Naive thymus-derived CD4-positive, alpha-beta T cell (primary cell): Measurements from ENCODE around the gene BCAS3. TPM values are rescaled to one million over a fixed set of nuclear protein-coding genes. Genes with fewer than 3 reads are reported as not detected.
"Not testable (repeated sequence)": the region's sequence is repeated elsewhere in the genome, so short reads cannot be mapped to it uniquely, and the experiment has no call there.

Source experiments
- ATAC-seq: fragments of 150-1000 bp; cut with Tn5 transposase; 2 replicates; pipeline ENCODE4 v1.10.0; 2021; ENCODE audit warnings: mild to moderate bottlenecking, moderate library complexity
- CTCF ChIA-PET: fragments of 350-600 bp; sonication (Branson Sonifier 250); formaldehyde crosslinking; loops from one replicate; lab custom pipeline; 2021; ENCODE audit warnings: antibody characterized with exemption; lab: Charles Lee
- POLR2A ChIA-PET: fragments of 350-600 bp; sonication (Branson Sonifier 250); formaldehyde crosslinking; loops from one replicate; lab custom pipeline; 2021; ENCODE audit warnings: antibody characterized with exemption, inconsistent platforms; lab: Charles Lee
- DNase-seq, 9 donors: peaks; one replicate each; pipeline versions ENCODE4 v3.0.0 to v3.0.0-alpha.2; 2020 to 2022; ENCODE audit warnings: mixed read lengths in 1 of 9
- H3K27ac ChIP-seq: one replicate; pipeline ENCODE4 v1.7.0; 2013; ENCODE audit warnings: mild to moderate bottlenecking, low read depth, low read length, moderate library complexity
- H3K27me3 ChIP-seq, 2 donors: one replicate each; pipeline ENCODE4 v1.7.0; 2013; ENCODE audit warnings: low read length in 2 of 2, mild to moderate bottlenecking in 2 of 2, moderate library complexity in 2 of 2; ENCODE audit not compliant: control insufficient read depth in 2 of 2, insufficient read depth in 2 of 2
- H3K36me3 ChIP-seq, 3 experiments: 1 replicate in 2 of 3; 2 replicates in 1 of 3; pipeline ENCODE4 v1.7.0; 2013; ENCODE audit warnings: low read length in 3 of 3, mild to moderate bottlenecking in 3 of 3, moderate library complexity in 1 of 3; ENCODE audit not compliant: insufficient read depth in 3 of 3, control insufficient read depth in 2 of 3
- H3K4me1 ChIP-seq, 2 donors: one replicate each; pipeline ENCODE4 v1.7.0; 2013; ENCODE audit warnings: low read length in 2 of 2, mild to moderate bottlenecking in 2 of 2, moderate library complexity in 1 of 2; ENCODE audit not compliant: control insufficient read depth in 2 of 2, insufficient read depth in 2 of 2
- H3K4me3 ChIP-seq: 2 replicates; pipeline ENCODE4 v1.7.0; 2013; ENCODE audit warnings: mild to moderate bottlenecking, low read length
- H3K9me3 ChIP-seq, 3 experiments: 1 replicate in 2 of 3; 2 replicates in 1 of 3; pipeline ENCODE4 v1.7.0; 2013; ENCODE audit warnings: low read length in 3 of 3; ENCODE audit not compliant: control insufficient read depth in 2 of 3
- H3K27ac Mint-ChIP-seq, 9 donors: one replicate each; pipeline ENCODE4 v1.8.0; 2020 to 2022; ENCODE audit warnings: mixed read lengths in 9 of 9, mild to moderate bottlenecking in 8 of 9, moderate library complexity in 5 of 9, inconsistent platforms in 2 of 9
- H3K27me3 Mint-ChIP-seq, 5 donors: one replicate each; pipeline ENCODE4 v1.8.0; 2021 to 2022; ENCODE audit warnings: mixed read lengths in 5 of 5, mild to moderate bottlenecking in 1 of 5
- H3K36me3 Mint-ChIP-seq, 5 donors: one replicate each; pipeline ENCODE4 v1.8.0; 2020 to 2022; ENCODE audit warnings: mixed read lengths in 5 of 5, mild to moderate bottlenecking in 3 of 5, inconsistent platforms in 1 of 5
- H3K4me1 Mint-ChIP-seq, 7 donors: one replicate each; pipeline ENCODE4 v1.8.0; 2020 to 2022; ENCODE audit warnings: mixed read lengths in 7 of 7, mild to moderate bottlenecking in 3 of 7, inconsistent platforms in 1 of 7
- H3K4me3 Mint-ChIP-seq, 10 donors: one replicate each; pipeline ENCODE4 v1.8.0; 2020 to 2022; ENCODE audit warnings: mild to moderate bottlenecking in 10 of 10, mixed read lengths in 10 of 10, moderate library complexity in 6 of 10, inconsistent platforms in 2 of 10
- H3K9me3 Mint-ChIP-seq, 11 donors: one replicate each; pipeline ENCODE4 v1.8.0; 2020 to 2022; ENCODE audit warnings: mixed read lengths in 11 of 11, mild to moderate bottlenecking in 4 of 11, inconsistent platforms in 1 of 11, moderate library complexity in 1 of 11
- intact Hi-C, 2 donors: fragments of 100-400 bp; cut with micrococcal nuclease; formaldehyde crosslinking; loops; one replicate each; pipeline ENCODE4 v1.15.1; 2023
- polyA plus RNA-seq, 2 donors: library from polyadenylated mRNA; unstranded; fragments of 300-500 nt; fragmentation: Illumina TruSeq; gene quantifications; one replicate each; pipeline ENCODE4 v1.2.3, GENCODE V29; 2021
- total RNA-seq, 6 experiments: library from RNA in 5 of 6; stranded (reverse) in 5 of 6; gene quantifications; 1 replicate in 5 of 6; 2 replicates in 1 of 6; pipeline ENCODE4 v1.2.3 and lab custom pipeline; 2021 to 2026

Gene BCAS3
- total and polyA plus RNA-seq, 7 experiments from 2014 or later: 18.4 to 57.8 (median 37.5) TPM

- intact Hi-C loops: no loop called here
- POLR2A ChIA-PET: no interaction called here
- Mint-ChIP-seq H3K4me1 (peaks cover 10 to 35% (median 14%) of the 10 kb centered on the region in 7 donors), H3K4me3 (no peak overlapping the region), H3K27me3 (peaks cover 0 to 10% (median 0%) of the 10 kb centered on the region in 5 donors), H3K36me3 (peaks cover 0 to 24% (median 8%) of the 10 kb centered on the region in 5 donors), H3K9me3 (peaks cover 0 to 9% (median 0%) of the 10 kb centered on the region in 11 donors), H3K27ac (no peak overlapping the region)
- CTCF ChIA-PET: no interaction called here
- DNase-seq: no peak
- no peaks in the 10 kb centered on the region for H3K9me3 ChIP-seq
- no peaks in the 10 kb centered on the region for H3K27me3 ChIP-seq
- no peak overlapping the region for H3K27ac ChIP-seq
- peaks cover 0 to 13% of the 10 kb centered on the region in 2 donors for H3K4me1 ChIP-seq
- no peaks in the 10 kb centered on the region for H3K36me3 ChIP-seq
- H3K4me3 ChIP-seq: no peak overlapping the region
- no peak for ATAC-seq
Observed at GRCh38 chr17:60862482-60862881, 184.8 kb downstream of the BCAS3 start.

- Histone ChIP-seq H3K36me3 (no peaks in the 10 kb centered on the region), H3K4me3 (no peak overlapping the region), H3K27me3 (no peaks in the 10 kb centered on the region), H3K4me1 (peaks cover 0 to 13% of the 10 kb centered on the region in 2 donors), H3K27ac (no peak overlapping the region), H3K9me3 (no peaks in the 10 kb centered on the region)
- POLR2A ChIA-PET: no interaction called here
- H3K9me3 Mint-ChIP-seq: peaks cover 0 to 9% (median 0%) of the 10 kb centered on the region in 11 donors
- DNase-seq: no peak
- peaks cover 10 to 35% (median 12%) of the 10 kb centered on the region in 7 donors for H3K4me1 Mint-ChIP-seq
- peak overlapping the region in 2 of 10 donors; percentile 5 to 39 for H3K4me3 Mint-ChIP-seq
- H3K27me3 Mint-ChIP-seq: peaks cover 0 to 6% (median 0%) of the 10 kb centered on the region in 5 donors
- intact Hi-C loops: no loop called here
- H3K36me3 Mint-ChIP-seq: peaks cover 0 to 23% (median 13%) of the 10 kb centered on the region in 5 donors
- H3K27ac Mint-ChIP-seq: peak overlapping the region in 1 of 9 donors; percentile 41
- CTCF ChIA-PET: no interaction called here
- ATAC-seq: no peak
Observed at GRCh38 chr17:60863892-60864707, 186.4 kb downstream of the BCAS3 start.

GRCh38 chr17:60864708-60865005 is 187.0 kb downstream of the BCAS3 start:
- H3K4me1 Mint-ChIP-seq: peaks cover 10 to 35% (median 12%) of the 10 kb centered on the region in 7 donors
- Histone ChIP-seq H3K4me1 (peaks cover 0 to 13% of the 10 kb centered on the region in 2 donors), H3K9me3 (no peaks in the 10 kb centered on the region), H3K4me3 (no peak overlapping the region), H3K27me3 (no peaks in the 10 kb centered on the region), H3K27ac (no peak overlapping the region), H3K36me3 (no peaks in the 10 kb centered on the region)
- intact Hi-C loops: no loop called here
- H3K9me3 Mint-ChIP-seq: peaks cover 0 to 9% (median 0%) of the 10 kb centered on the region in 11 donors
- H3K4me3 Mint-ChIP-seq: no peak overlapping the region
- DNase-seq (no peak), ATAC-seq (no peak)
- no peak overlapping the region for H3K27ac Mint-ChIP-seq
- ChIA-PET CTCF (no interaction called here), POLR2A (no interaction called here)
- H3K36me3 Mint-ChIP-seq: peaks cover 0 to 27% (median 16%) of the 10 kb centered on the region in 5 donors
- H3K27me3 Mint-ChIP-seq: peaks cover 0 to 4% (median 0%) of the 10 kb centered on the region in 5 donors

- no peak for ATAC-seq
- H3K36me3 ChIP-seq: no peaks in the 10 kb centered on the region
- peaks cover 0 to 21% (median 0%) of the 10 kb centered on the region in 5 donors for H3K27me3 Mint-ChIP-seq
- intact Hi-C loops: no loop called here
- H3K36me3 Mint-ChIP-seq: peaks cover 0 to 30% (median 11%) of the 10 kb centered on the region in 5 donors
- no peak for DNase-seq
- ChIA-PET CTCF (no interaction called here), POLR2A (no interaction called here)
- no peaks in the 10 kb centered on the region for H3K4me1 ChIP-seq
- no peaks in the 10 kb centered on the region for H3K9me3 Mint-ChIP-seq
- no peaks in the 10 kb centered on the region for H3K9me3 ChIP-seq
- H3K4me1 Mint-ChIP-seq: no peaks in the 10 kb centered on the region
- H3K27ac ChIP-seq: no peak overlapping the region
- no peak overlapping the region for H3K4me3 Mint-ChIP-seq
- H3K27ac Mint-ChIP-seq: no peak overlapping the region
- H3K27me3 ChIP-seq: no peaks in the 10 kb centered on the region
- no peak overlapping the region for H3K4me3 ChIP-seq
Observed at GRCh38 chr17:60874772-60875171, 197.1 kb downstream of the BCAS3 start.

- Mint-ChIP-seq H3K36me3 (peaks cover 0 to 25% (median 15%) of the 10 kb centered on the region in 5 donors), H3K27ac (peak overlapping the region in 3 of 9 donors; percentile 47 to 72 (median 55)), H3K4me3 (peak overlapping the region in 9 of 10 donors; percentile 14 to 79 (median 68))
- DNase-seq: peak in 1 of 9 donors; percentile 3
- H3K27ac ChIP-seq, H3K9me3 ChIP-seq, intact Hi-C loops, H3K4me3 ChIP-seq, H3K4me1 Mint-ChIP-seq, POLR2A ChIA-PET, ATAC-seq, H3K36me3 ChIP-seq, H3K9me3 Mint-ChIP-seq, CTCF ChIA-PET, H3K4me1 ChIP-seq, H3K27me3 Mint-ChIP-seq, H3K27me3 ChIP-seq: not testable (repeated sequence)
Observed at GRCh38 chr17:60886731-60887613, 209.3 kb downstream of the BCAS3 start.

- peak overlapping the region in 3 of 9 donors; percentile 47 to 72 (median 55) for H3K27ac Mint-ChIP-seq
Observed at GRCh38 chr17:60887614-60888028, 210.0 kb downstream of the BCAS3 start.

More at GRCh38 chr17:60887614-60888028, 210.0 kb downstream of the BCAS3 start:
- no peak overlapping the region for H3K27ac ChIP-seq
- no peaks in the 10 kb centered on the region for H3K4me1 ChIP-seq
- Mint-ChIP-seq H3K36me3 (peaks cover 0 to 25% (median 15%) of the 10 kb centered on the region in 5 donors), H3K9me3 (no peaks in the 10 kb centered on the region), H3K4me3 (peak overlapping the region in 7 of 10 donors; percentile 16 to 79 (median 70)), H3K4me1 (peaks cover 0 to 2% (median 0%) of the 10 kb centered on the region in 7 donors), H3K27me3 (peaks cover 0 to 2% (median 0%) of the 10 kb centered on the region in 5 donors)
- DNase-seq (no peak), ATAC-seq (no peak)
- POLR2A ChIA-PET: no interaction called here
- no peaks in the 10 kb centered on the region for H3K9me3 ChIP-seq
- no peak overlapping the region for H3K4me3 ChIP-seq
- intact Hi-C loops: no loop called here
- no peaks in the 10 kb centered on the region for H3K36me3 ChIP-seq
- CTCF ChIA-PET: no interaction called here
- no peaks in the 10 kb centered on the region for H3K27me3 ChIP-seq
